T-helper 1 cell (primary cell): ENCODE results near the gene MYO7B.

Experiments
- DNase-seq, 5 donors: peaks; one replicate each; pipeline ENCODE4 v3.0.0-alpha.2; 2012 to 2020

Gene MYO7B

GRCh38 chr2:127575185-127575765 is 39.8 kb downstream of the MYO7B start:
- DNase-seq, result no peak

- DNase-seq, result no peak
Measured at GRCh38 chr2:127575941-127576432, 40.5 kb downstream of the MYO7B start.

- no peak for DNase-seq
Measured at GRCh38 chr2:127576433-127577207, 41.1 kb downstream of the MYO7B start.

GRCh38 chr2:127577208-127577475 is 41.7 kb downstream of the MYO7B start:
- DNase-seq, result no peak

- no peak for DNase-seq
Measured at GRCh38 chr2:127577503-127577902, 42.0 kb downstream of the MYO7B start.

- DNase-seq, result no peak
Measured at GRCh38 chr2:127577973-127578372, 42.5 kb downstream of the MYO7B start.

GRCh38 chr2:127578411-127578810 is 42.9 kb downstream of the MYO7B start:
- no peak for DNase-seq

GRCh38 chr2:127579231-127579630 is 43.7 kb downstream of the MYO7B start:
- DNase-seq, result no peak

- no peak for DNase-seq
Measured at GRCh38 chr2:127580167-127581049, 44.9 kb downstream of the MYO7B start.

- DNase-seq, result no peak
Measured at GRCh38 chr2:127581050-127581345, 45.5 kb downstream of the MYO7B start.

- no peak for DNase-seq
Measured at GRCh38 chr2:127581516-127582490, 46.3 kb downstream of the MYO7B start.

- no peak for DNase-seq
Measured at GRCh38 chr2:127582863-127583861, 47.7 kb downstream of the MYO7B start.

- no peak for DNase-seq
Measured at GRCh38 chr2:127584047-127584446, 48.6 kb downstream of the MYO7B start.

- DNase-seq, result no peak
Measured at GRCh38 chr2:127584516-127585033, 49.1 kb downstream of the MYO7B start.

GRCh38 chr2:127585270-127585807 is 49.9 kb downstream of the MYO7B start:
- DNase-seq, result no peak

GRCh38 chr2:127586136-127586535 is 50.7 kb downstream of the MYO7B start:
- DNase-seq, result no peak

- DNase-seq, result no peak
Measured at GRCh38 chr2:127586746-127587295, 51.3 kb downstream of the MYO7B start.

- DNase-seq, result no peak
Measured at GRCh38 chr2:127588241-127588640, 52.8 kb downstream of the MYO7B start.

- no peak for DNase-seq
Measured at GRCh38 chr2:127589358-127589757, 53.9 kb downstream of the MYO7B start.

GRCh38 chr2:127589841-127590240 is 54.4 kb downstream of the MYO7B start:
- no peak for DNase-seq
